Fibroblast of the conjunctiva (primary cell): ENCODE results near the gene H1-8.

Source experiments
- DNase-seq: peaks from one replicate; pipeline ENCODE4 v3.0.0-alpha.2; 2010; ENCODE audit warnings: low read depth

H1-8 gene

DNA sequence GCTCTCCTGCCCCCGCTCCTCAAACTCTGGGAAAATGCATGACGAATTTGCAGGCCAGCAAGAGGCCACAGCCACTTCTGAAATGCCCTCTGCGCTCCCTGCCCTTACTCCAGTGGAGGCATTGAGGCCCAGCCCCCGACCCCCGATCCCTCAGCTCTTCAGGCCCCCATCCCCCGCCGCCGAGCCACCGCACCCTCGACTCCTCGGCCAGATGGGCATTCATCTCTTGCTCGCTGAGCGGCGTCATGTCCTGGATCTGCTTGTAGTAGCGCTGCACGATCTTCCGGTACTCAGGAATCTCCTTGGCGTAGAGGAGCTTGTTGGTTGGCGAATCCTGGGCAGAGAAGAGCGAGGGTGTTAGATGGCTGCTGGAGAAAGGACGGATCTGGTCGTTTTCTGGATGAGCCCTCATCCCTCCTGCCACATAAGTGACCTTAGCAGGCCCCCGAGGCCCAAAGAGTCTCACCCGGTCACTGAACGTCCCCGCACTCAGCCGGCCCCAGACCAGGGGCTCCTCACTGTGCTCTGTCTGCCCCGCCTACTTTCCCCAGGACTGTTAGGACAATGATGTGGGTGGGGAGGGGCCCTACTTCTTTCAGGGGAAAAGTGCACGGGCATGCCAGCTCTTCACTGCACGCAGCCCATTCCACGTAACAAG, 14.0 kb downstream of the H1-8 start:
- no peak for DNase-seq

DNA sequence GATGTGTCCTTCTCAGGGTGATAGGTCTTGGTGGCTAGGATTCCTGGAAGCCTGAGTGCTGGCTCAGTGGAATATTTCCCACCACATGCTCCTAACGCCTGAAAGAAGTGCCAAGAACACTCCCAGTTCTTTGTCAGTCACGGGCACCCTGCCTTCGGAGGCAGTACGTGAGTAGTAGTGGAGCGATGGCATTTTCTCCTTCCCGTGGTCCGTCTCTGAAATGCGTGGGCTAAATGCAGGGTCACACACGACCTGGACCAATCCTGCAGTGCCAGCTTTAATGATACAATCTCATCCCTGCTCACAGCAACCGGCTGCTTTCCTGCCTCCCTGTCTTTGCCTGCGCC, 14.5 kb downstream of the H1-8 start:
- no peak for DNase-seq

DNA sequence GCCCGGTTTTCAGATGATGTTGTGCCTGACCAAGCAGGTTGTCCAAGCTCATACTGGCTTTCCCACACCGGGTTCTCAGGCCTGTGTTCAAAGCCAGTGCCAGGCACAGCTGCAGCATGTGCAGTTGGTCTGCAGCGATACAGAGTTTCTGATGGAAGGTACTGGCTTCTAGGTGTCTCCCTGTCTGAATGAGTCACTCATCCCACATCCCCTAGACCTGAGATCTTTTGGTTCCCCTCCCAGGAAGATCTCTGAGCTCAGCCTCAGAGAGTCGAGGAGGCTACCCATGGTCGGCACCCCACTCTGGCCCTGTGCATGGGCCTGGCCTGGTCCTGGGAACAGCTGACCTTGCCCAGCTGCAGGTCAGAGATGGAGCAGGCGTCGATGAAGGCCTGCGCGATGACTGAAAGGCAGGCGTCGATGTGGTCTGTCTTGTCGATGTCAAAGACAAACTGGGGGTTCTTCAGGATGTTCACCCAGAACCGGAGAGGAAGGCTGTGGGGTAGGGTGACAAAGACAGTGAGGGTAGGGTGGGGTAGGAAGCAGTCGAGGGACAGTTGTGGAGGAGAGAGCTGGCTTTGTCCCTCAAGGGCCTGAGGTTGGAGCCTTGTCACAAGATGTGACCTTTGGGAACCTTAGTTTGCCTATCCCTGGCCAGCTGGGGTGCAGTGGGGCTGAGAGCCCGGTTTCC, 15.3 kb downstream of the H1-8 start:
- no peak for DNase-seq

DNA sequence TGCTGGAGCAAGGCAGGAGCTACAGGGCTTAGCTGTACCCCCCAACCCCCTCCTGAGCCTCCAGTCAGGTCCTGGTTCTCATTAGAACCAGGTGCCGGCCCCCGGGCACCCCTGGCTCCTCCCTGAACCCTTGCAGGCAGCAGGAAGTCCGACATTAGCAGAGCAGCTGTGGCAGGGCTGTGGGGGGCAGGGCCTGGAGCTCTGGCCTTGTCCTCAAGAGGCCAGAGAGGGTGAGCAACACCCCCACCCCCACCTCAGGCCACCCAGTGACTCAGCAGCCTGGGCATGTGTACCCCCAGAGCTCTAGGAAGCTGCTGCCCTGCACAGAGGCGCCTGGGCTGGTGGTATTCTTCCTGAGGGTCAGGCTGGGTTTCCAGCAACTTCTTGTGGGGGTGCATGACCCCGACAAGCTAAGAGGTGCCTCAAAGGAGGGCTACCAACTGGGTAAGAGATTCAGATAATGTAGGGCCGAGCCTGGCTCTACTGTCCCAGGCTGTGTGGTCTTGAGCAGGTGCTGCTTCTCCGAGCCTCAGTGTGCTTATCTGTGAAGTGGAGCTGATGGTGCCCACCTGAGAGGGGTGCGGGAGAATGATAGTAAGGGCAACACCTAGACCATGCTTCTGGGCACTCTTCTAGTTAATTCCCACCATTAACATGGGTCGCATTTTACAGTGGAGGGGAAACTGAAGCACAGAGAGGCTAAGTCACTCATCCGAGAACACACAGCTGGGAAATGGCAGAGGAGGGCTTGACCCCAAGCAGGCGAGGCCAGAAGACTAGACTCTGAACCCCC, 16.0 kb downstream of the H1-8 start:
- peak; percentile 76 for DNase-seq

- DNase-seq: no peak
Measured at GRCh38 chr3:129559565-129560079, 16.6 kb downstream of the H1-8 start.

DNA sequence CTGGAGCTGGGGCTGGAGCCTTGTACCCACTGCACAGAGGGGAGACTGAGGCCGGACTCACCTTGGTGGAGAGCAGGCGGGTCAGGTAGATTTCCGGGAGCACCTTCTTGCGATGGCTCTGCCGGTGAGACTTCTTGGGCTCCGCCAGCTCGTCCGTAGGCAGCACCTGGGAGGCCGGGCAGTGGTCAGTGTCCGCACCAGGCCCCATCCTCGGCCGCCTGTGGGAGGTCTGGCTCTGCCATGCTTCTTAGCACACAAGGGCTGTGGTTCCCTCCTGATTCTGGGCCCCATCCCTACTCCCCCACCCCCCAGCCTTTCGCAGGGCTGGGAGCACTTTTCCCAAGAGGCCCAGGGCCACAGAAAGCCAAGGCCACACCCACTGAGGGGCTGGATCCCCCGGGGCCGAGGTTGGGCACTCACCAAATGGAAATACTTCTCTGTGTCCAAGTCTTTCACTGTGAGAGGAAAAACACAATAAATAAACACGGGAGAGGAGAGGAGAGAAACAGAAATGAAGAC, 17.4 kb downstream of the H1-8 start:
- DNase-seq: peak; percentile 71

DNA sequence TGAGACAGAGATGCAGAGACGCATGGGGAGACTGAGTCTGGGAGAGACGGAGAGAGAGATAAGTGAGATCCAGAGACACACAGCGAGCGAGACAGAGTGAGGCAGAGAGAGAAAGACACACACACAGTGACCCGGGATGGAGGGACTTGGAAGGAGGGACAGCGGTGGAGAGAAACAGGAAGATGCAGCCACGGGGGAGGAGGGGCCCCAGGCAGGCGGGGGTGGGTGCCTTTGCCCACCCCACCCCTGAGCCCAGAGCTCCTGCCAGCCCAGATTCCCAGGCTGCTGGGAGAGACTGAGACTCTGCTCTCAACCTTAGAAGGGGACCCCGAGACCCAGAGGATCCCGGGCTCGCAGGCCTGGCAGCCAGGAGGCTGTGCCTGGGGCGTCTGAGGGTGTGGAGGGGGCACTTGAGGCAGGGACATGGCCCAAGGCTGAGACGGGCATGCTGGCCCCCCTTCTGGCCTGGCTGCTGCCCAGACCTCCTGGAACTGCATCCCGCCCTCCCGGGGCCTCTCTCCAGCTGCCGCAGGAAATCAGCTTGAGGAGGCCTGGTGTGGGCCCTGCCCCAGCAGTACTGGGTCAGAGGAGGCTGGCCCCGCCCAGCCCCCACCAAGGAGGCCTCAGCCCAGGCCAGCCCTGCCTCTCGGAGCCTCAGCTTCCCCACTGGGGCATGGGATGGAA, 18.1 kb downstream of the H1-8 start:
- DNase-seq: peak; percentile 85

DNA sequence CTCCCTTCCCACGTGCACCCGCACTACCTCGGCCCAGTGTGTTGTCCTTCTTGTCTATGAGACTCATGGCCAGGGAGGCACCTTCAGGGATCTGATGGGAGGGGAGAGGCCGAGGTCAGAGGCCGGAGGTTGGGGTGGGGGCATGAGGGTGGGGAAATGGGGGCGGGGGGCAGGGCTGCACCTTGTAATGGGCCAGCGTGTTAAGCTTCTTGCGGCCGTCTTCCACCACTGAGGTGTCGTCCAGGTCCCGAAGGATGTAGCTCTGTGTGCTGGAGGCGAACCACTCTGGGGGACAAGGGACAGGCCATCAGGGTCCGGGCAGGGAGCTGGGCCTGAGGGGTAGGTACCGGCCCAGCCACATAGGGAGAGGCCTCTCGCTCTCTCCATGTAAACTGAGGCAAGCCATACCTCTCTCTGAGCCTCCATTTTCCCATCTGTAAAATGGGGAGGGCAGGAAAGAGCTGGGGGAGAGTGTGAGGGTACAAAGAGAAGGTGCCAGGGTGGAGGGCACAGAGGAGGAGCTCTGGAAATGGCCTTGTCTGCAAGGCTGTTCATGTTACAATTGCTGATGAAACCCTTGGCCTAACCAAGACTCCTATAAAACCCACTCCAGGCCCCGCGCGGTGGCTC, 18.8 kb downstream of the H1-8 start:
- no peak for DNase-seq

GRCh38 chr3:129562803-129563202, 19.8 kb downstream of the H1-8 start:
- DNase-seq: no peak

DNA sequence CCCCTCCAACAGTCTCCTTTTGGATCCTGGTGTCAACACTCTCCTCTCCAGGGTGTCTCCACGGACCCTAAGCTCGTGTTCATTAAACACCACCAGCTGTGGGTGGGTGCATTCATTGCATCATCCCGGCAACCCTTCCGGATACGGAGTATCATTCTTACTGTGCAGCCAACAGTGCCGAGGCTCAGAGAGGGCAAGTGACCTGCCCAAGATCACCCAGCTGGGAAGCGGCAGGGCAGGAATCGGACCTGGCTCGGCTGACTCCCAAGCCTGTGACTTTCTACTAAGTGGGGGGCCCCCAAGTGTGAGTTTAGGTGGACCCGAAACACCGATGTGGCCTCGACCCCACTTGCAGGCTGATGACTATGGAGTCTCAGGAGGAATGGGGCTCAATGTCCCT, 20.4 kb downstream of the H1-8 start:
- DNase-seq: no peak

DNA sequence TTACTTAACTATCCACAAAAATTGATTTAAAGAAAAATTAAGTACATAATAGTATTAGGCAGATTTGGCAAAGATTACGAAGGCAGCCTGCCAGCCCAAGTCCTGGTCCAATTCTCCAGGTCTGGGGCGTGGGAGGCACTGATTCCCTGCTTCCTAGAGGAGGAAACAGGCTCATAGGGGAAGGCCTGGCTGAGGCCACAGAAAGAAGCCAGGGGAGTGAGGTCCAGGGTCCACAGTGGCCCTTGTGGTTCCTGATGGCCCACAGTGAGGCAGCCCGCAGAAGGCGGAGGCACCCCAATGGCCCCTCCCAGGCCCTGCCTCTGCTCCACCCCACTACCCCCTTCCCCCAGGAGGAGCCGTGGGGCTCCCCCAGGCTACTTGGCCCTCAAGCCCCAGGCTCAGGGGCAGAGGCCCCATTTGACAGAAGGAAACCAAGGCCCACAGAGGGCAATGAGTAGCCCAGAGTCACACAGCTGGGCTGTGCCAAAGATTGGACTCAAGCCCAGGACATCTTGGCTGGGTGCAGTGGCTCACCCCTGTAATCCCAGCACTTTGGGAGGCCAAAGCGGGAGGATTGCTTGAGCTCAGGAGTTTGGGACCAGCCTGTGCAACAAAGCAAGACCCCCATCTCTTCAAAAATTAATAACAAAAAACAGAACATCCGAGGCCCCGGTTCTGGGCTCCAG, 21.0 kb downstream of the H1-8 start:
- DNase-seq: no peak

DNA sequence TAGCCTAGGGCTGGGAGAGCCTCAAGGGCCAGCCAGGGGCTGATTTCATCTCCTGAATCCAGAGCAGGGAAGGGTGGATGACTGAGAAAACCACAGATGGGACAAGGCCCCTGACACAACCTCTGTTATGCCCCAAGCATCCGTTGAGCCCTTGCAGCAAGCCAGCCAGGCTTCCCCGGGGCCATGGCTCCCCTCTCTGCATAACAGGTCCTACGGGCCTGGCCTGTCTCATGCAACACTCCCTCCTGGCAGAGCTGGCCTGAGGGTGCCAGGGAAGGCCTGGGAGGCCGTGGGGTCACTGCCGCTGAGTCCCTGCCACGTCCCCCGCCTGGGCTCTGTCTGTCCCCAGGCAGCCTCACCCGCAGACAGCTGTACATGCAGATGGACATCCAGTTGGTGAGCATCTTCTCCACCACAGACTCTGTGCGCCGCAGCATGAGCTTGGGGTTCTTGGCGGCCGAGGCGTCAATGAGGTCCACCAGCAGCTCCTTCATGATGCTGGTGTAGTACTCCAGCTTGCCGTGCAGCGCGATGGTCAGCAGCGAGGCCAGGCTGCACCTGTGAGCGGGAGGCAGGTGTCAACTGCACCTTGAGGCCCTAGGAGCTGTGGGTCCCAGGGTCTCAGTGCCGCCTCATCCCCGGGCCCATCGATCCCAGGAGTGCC, 22.1 kb downstream of the H1-8 start:
- DNase-seq: no peak

DNA sequence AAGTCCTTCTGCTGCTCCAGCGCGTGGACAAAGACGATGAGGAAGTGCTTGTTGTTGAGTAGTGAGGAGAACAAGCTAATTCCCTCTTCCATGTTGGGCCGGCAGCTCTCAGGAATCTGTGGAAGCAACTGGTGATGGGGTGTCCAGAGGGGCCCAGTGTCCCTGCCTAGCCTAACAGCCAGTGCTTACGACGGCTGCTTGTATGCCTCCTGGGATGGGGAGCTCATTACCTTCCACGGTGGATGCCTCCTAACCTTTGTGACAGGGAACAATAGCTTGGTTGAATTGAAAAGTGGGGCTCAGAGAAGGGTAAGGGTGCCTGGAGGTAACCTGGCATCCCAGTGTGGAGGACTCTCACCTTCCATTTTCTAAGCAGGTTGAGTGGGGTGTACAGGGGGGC, 22.9 kb downstream of the H1-8 start:
- DNase-seq: no peak

GRCh38 chr3:129567176-129567705, 24.3 kb downstream of the H1-8 start:
- DNase-seq: no peak

GRCh38 chr3:129567939-129568338, 25.0 kb downstream of the H1-8 start:
- no peak for DNase-seq

- DNase-seq: no peak
Measured at GRCh38 chr3:129569856-129570255, 26.9 kb downstream of the H1-8 start.

- no peak for DNase-seq
Measured at GRCh38 chr3:129571605-129572547, 28.9 kb downstream of the H1-8 start.

- DNase-seq: no peak
Measured at GRCh38 chr3:129572603-129573002, 29.6 kb downstream of the H1-8 start.

DNA sequence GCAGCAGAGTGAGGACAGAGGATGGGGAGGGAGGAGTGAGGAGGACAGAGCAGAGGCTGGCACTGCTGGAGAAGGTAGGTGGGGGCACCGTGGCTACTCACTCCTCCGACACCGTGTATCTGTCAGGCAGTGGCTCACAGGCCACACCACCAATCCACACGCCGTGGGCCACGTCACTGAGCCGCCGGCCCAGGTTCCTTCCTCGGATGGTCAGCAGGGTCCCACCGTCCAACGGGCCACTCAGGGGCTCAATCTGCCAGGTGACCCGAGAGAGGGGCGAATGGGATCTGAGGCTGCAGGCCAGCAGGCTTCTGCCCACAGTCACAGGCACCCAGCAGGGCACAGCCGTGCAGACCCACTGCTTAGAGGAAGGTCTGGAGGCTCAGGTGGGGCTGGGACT, 30.5 kb downstream of the H1-8 start:
- no peak for DNase-seq
